Muscle of leg (tissue), 11 donors: Measurements from ENCODE around the gene SDR39U1. TPM values are rescaled to one million over a fixed set of nuclear protein-coding genes. Genes with fewer than 3 reads are reported as not detected.

Source experiments
- DNase-seq: peaks from one replicate; pipeline ENCODE4 v3.0.0; 2013
- H3K27ac ChIP-seq: one replicate; pipeline ENCODE4 v1.5.1; 2013; ENCODE audit warnings: mild to moderate bottlenecking, low read length, control low read depth
- H3K27me3 ChIP-seq: one replicate; pipeline ENCODE4 v1.6.1; 2013; ENCODE audit warnings: low read length; ENCODE audit not compliant: control insufficient read depth, insufficient read depth
- H3K36me3 ChIP-seq: one replicate; pipeline ENCODE4 v1.6.1; 2013; ENCODE audit warnings: low read length; ENCODE audit not compliant: control insufficient read depth, insufficient read depth
- H3K4me1 ChIP-seq: one replicate; pipeline ENCODE4 v1.6.1; 2013; ENCODE audit warnings: low read length; ENCODE audit not compliant: control insufficient read depth, insufficient read depth
- H3K4me3 ChIP-seq: one replicate; pipeline ENCODE4 v1.5.1; 2013; ENCODE audit warnings: low read length, control low read depth
- H3K9me3 ChIP-seq: replicated peaks from 2 replicates; pipeline ENCODE4 v1.6.1; 2013; ENCODE audit warnings: low read depth, low read length; ENCODE audit not compliant: control insufficient read depth
- WGBS: methylation state at CpG from one replicate; pipeline ENCODE4 v1.1.5; 2013; ENCODE audit warnings: missing lambda C conversion rate; ENCODE audit not compliant: insufficient coverage; 5-methylcytosine and 5-hydroxymethylcytosine counted together
- polyA plus RNA-seq, 8 donors: library from polyadenylated mRNA; unstranded; fragments of 120-200 nt; gene quantifications; one replicate each; pipeline versions ENCODE4 v1.2.1 to v1.2.3, GENCODE V29; 2013; ENCODE audit warnings: inconsistent platforms in 1 of 8, low replicate concordance in 1 of 8; ENCODE audit not compliant: insufficient read length in 8 of 8, insufficient read depth in 1 of 8
- total RNA-seq: library from RNA; stranded (reverse); fragments of 120-200 nt; gene quantifications from one replicate; pipeline ENCODE4 v1.2.4, GENCODE V29; 2013

Gene SDR39U1
- total and polyA plus RNA-seq, 9 donors, result 18.8 to 65.3 (median 52.7) TPM

DNA sequence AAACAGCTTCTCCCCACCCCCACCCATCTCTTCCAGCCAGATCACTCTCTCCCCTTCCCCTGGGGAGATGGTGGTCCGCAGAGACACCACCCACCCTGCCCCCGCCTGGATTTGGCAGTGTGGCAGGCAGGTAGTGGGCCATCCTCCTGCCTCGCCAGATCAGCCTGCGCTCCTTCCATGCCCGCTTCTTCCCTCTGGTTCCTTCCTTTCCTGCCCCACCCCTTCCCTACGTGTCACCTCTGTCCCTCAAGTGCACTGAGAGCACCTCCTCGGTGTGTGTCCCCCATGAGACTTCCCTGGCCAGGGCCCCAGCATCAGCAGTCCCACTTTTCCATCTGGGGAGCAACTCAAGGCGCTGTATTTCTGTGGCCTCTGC lies 43.1 kb downstream of the SDR39U1 start:
- H3K4me3 ChIP-seq, result peak overlapping the region; percentile 63
- peak overlapping the region; percentile 67 for H3K27ac ChIP-seq
- no peaks in the 10 kb centered on the region for H3K36me3 ChIP-seq
- peaks cover 51% of the 10 kb centered on the region for H3K4me1 ChIP-seq
- no peak for DNase-seq
- 1% methylated on average over 7 of the region's 8 CpGs for WGBS
- no peaks in the 10 kb centered on the region for H3K9me3 ChIP-seq
- no peaks in the 10 kb centered on the region for H3K27me3 ChIP-seq

DNA sequence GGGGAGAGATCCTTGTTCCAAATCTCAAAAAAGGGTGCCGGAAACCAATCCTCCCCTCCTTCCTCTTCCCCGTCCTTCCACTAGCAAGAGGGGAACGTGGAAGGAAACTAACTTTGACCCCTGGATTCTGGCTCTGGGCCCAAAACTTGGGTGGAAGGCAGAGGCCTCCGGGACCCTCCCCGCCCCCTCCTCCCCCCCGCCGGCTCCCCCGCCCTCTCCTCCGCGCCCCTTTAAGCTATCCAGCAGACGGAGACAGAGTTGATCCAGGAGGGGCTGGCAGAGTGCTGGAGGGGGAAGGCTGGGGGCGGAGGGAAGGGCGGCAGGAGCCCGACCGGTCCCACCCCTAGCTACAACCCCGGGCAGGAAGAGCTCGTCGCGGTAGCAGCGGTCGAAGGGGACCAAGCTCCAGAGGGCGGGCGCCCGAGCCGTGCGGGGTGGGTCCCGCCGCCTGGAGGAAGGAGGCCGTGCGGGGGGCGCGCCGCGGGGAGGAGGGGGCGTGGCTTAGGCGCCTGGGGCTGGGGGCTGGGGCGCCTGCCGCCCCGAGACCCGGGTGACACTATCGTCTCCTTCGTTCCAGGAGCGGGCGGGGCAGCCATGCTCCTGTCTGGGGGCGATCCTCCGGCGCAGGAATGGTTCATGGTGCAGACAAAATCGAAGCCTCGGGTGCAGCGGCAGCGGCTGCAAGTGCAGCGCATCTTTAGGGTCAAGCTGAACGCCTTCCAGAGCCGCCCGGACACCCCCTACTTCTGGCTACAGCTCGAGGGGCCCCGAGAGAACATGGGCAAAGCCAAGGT lies 43.7 kb downstream of the SDR39U1 start, which contains the start of gene NYNRIN:
Gene NYNRIN (plus strand): TSS at position 351 of the 794 bp plus-strand sequence. CDS start 244 bp downstream, at position 595.
- Histone ChIP-seq H3K36me3 (no peaks in the 10 kb centered on the region), H3K4me3 (peak within 1 kb of the TSS; percentile 63), H3K9me3 (no peaks in the 10 kb centered on the region), H3K27ac (peak within 1 kb of the TSS; percentile 76), H3K27me3 (no peaks in the 10 kb centered on the region), H3K4me1 (peaks cover 50% of the 10 kb centered on the region)
- under 1% methylated on average over 36 of the region's 57 CpGs for WGBS
- peak; percentile 92 for DNase-seq

DNA sequence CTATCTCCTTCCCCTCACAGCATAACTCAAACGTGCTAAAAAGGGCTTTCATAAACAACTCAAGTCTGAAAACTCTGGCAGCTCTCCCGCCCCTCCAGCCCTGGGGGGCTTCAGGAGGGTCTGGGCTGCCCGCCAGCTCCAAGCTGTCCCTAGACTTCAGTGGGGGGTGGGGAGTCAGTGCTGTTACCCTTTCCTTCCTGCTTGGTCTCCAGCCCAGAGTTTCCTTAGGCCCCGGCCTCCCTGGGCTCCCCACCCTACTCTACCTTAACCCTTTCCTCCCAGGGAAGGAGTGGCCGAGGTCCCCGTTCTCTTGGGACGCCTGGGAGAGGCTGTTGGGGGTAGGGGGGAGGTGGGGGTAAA lies 44.3 kb downstream of the SDR39U1 start:
- Histone ChIP-seq H3K4me3 (peak overlapping the region; percentile 63), H3K4me1 (peaks cover 44% of the 10 kb centered on the region), H3K36me3 (no peaks in the 10 kb centered on the region), H3K27ac (peak overlapping the region; percentile 76), H3K9me3 (no peaks in the 10 kb centered on the region), H3K27me3 (no peaks in the 10 kb centered on the region)
- peak; percentile 85 for DNase-seq
- no CpG with 5 or more reads among the region's 7 CpGs for WGBS

DNA sequence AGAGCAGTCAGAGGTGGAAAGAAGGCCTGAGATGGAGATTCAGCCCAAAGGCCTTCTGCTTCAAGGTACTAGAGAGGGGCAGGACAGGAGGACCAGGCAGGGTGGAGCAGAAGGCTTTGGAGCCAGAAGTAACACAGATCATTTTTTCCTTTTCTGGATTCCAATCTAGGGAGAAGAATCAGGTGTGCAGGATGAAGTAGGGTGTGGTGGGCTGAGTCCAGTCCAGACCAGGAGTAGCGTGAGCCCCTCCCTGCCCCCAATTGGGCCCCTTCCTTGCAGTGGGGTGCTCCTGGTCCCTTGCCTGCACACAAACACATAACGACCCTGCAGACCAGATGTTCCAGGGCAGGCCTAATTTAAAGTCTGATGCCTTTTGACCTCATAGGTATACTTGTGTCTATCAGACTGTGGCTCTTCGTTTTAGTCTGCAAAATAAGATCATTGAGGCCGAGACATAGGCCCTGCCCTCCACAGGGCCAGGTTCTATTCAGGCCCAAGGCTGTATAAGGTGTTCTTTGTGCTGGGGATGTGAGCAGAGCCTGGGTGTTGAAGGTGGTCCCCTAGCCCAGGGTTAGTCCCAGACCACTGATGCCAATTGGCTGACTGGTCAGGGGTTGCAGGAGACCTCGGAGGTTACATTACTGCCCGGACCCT lies 44.8 kb downstream of the SDR39U1 start:
- H3K9me3 ChIP-seq, result no peaks in the 10 kb centered on the region
- WGBS, result 13% methylated on average over 4 of the region's 6 CpGs

DNA sequence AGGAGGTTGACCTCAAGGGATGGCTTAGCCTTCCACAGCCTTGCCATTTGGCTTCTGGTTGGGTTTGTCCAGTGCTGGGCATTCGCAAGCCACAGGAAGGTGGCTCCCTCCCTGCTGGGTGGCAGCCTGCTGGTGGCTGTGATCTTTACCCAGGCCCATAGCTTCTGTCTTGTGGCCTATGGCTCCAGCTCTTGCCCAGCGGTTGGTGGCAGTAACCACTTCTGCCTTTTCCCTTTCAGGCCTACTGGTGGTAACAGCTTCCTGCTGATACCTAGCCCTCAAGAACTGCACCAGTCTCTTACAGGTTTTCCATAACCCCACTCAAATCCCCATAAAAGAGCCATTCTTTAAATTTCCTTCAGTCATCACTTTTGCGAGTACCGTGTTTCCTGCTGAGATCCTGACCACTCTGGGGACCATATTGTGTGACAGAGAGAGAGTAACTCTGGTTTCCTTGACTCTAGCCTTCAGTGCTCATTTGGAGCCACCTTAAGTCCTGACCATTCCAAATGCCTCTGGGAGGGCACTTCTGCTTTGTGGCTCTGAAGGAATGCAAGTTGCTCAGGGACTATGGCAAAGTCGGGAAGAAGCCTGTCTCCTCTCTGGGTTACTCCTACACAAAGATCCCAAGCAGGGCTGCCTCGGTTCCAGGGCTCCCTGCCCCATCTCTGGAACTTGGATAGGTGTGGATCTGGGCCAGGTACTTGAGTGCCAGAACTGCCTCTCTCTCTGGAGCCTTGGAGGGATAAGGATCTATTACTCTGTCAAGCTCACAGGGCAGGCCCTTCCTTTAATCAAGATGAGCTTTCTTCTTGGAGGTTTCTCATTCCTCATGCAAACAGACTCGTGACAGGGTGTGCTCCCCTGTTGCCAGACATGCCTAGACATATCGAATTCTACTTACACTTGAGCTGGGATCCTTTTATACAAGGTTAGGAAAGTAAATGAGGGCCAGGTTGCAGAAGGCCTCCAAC lies 46.7 kb downstream of the SDR39U1 start:
- Histone ChIP-seq H3K27ac (no peak overlapping the region), H3K4me1 (peaks cover 25% of the 10 kb centered on the region), H3K9me3 (no peaks in the 10 kb centered on the region), H3K27me3 (no peaks in the 10 kb centered on the region), H3K4me3 (no peak overlapping the region), H3K36me3 (no peaks in the 10 kb centered on the region)
- no peak for DNase-seq
- 80% methylated on average over 1 of the region's 8 CpGs for WGBS

More for the DNA sequence above, 44.8 kb downstream of the SDR39U1 start:
- H3K27me3 ChIP-seq, result no peaks in the 10 kb centered on the region
- H3K36me3 ChIP-seq, result no peaks in the 10 kb centered on the region
- no peak overlapping the region for H3K4me3 ChIP-seq
- DNase-seq, result no peak
- peak overlapping the region; percentile 76 for H3K27ac ChIP-seq
- peaks cover 42% of the 10 kb centered on the region for H3K4me1 ChIP-seq

DNA sequence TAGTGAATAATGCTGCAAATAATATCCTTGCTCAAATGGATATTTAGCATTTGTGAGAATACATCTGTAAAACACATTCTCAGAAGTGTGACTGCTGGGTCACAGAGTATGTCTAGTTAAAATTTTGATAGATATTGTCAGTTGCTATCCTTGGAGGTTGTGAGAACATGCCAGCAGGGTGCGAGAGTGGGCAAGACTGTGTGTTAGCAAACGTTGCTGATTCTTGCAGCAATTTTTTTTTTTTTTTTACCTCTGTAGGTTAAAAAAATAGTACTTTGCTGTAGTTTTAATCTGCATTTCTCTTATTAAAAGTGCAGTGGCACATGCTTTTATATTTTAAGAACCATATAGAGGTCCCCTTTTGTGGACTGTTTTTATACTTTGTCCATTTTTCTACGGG lies 48.3 kb downstream of the SDR39U1 start:
- H3K27me3 ChIP-seq, result no peaks in the 10 kb centered on the region
- peaks cover 12% of the 10 kb centered on the region for H3K4me1 ChIP-seq
- no CpG with 5 or more reads among the region's 3 CpGs for WGBS
- no peak overlapping the region for H3K27ac ChIP-seq
- H3K4me3 ChIP-seq, result no peak overlapping the region
- no peaks in the 10 kb centered on the region for H3K9me3 ChIP-seq
- no peak for DNase-seq
- H3K36me3 ChIP-seq, result no peaks in the 10 kb centered on the region

DNA sequence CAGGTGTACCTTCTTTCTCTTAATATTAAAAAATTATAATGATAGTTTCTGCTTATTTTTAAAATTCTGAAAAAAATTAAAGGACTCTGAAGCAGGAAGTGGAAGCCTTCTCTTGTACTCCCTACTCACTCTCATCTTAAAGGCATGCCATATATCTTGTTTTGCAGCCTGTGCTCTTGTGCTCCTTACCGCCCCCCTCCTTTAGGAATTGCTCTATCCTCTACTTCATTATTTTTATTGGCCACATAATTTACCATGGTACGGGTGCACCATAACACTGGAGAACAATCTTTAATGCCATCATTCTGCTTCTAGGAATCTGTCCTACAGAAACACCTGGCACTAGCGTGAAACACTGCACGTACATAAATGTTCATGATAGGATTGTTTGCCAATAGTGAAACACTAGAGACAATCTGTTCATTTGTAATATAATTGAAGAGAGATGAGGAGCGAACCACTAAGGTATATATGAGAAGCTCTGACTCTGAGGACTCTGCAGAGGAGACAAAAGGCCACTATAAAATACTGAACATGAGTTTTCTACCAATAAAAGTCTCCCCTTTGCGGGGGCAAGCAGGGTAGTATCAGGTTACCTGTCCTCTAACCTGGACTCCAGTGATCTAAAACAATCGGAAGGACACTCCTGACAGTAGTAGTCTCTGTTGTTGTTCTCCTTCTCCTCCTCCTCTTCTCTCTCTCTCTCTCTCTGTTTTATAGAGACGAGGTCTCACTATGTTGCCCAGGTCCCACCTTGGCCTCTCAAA lies 50.1 kb downstream of the SDR39U1 start:
- DNase-seq, result no peak
- Histone ChIP-seq H3K4me3 (no peak overlapping the region), H3K27ac (no peak overlapping the region), H3K27me3 (no peaks in the 10 kb centered on the region), H3K9me3 (no peaks in the 10 kb centered on the region), H3K36me3 (no peaks in the 10 kb centered on the region), H3K4me1 (peaks cover 4% of the 10 kb centered on the region)
- WGBS, result 14% methylated on average over 3 of the region's 8 CpGs

DNA sequence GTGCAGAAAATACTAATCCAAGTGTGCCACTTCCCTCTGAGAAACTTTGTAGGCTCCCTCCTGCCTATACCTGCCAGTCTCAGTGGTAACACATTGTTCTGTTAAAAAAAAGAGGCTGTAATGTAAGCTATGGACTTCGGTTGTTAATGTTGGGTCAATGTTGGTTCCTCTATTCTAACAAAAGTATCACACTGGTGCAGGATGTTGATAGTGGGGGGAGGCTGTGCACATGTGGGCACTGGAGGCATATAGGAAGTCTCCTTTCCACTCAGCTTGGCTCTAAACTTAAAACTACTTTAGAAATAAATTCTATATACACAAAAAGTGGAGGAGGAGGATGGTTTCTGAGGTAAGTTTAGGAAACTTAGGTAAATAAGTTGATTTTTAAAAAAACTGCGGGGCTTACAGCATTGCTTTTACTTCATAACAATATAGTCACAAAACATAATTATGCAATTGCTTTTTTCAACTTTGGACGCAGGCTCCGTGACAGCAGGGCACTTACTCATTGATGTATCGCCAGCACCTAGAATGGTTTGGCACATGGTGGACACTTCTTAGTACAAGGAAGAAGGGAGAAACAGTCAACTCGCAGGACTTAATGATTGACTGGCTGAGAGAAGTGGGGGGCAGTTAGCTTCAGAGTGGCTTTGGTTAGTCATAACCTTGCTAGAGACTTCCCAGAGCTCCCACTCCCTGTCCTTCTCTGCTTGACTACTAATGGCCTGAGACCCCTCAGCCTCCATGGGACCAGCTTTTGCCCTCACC lies 51.7 kb downstream of the SDR39U1 start:
- no peak for DNase-seq
- Histone ChIP-seq H3K4me3 (no peak overlapping the region), H3K36me3 (no peaks in the 10 kb centered on the region), H3K4me1 (peaks cover 3% of the 10 kb centered on the region), H3K9me3 (no peaks in the 10 kb centered on the region), H3K27ac (no peak overlapping the region), H3K27me3 (no peaks in the 10 kb centered on the region)
- WGBS, result no CpG with 5 or more reads among the region's 6 CpGs
